Measurements from ENCODE around the gene TASP1. TPM values are rescaled to one million over a fixed set of nuclear protein-coding genes. Genes with fewer than 3 reads are reported as not detected.

TASP1 gene
- polyA plus RNA-seq, 1 donor from 2014 or later = 20.2 TPM

- no peaks in the 10 kb centered on the region for H3K79me2 ChIP-seq (replicated peaks; ENCODE audit: insufficient read depth, low read length)
- no peak overlapping the region for H3K27ac ChIP-seq (ENCODE audit: low read length)
- no peak overlapping the region for H2AFZ ChIP-seq (ENCODE audit: low read depth, low read length)
- no peak overlapping the region for H3K4me2 ChIP-seq (ENCODE audit: low read length)
- no peaks in the 10 kb centered on the region for H3K36me3 ChIP-seq (ENCODE audit: insufficient read depth, low read length)
- H4K20me1 ChIP-seq (ENCODE audit: insufficient read depth) = no peaks in the 10 kb centered on the region
- TF ChIP-seq TAF1 (IDR thresholded peaks at IDR 0.05; ENCODE audit: low read depth) = no peak
- TF ChIP-seq EP300 (conservative IDR thresholded peaks at IDR 0.05; ENCODE audit: poor library complexity, severe bottlenecking) = no peak
- TF ChIP-seq MXI1 (conservative IDR thresholded peaks at IDR 0.05; ENCODE audit: poor library complexity, severe bottlenecking) = no peak
- no peak for TF ChIP-seq SMC3 (conservative IDR thresholded peaks at IDR 0.05; ENCODE audit: poor library complexity)
- TF ChIP-seq, protein P1, sequence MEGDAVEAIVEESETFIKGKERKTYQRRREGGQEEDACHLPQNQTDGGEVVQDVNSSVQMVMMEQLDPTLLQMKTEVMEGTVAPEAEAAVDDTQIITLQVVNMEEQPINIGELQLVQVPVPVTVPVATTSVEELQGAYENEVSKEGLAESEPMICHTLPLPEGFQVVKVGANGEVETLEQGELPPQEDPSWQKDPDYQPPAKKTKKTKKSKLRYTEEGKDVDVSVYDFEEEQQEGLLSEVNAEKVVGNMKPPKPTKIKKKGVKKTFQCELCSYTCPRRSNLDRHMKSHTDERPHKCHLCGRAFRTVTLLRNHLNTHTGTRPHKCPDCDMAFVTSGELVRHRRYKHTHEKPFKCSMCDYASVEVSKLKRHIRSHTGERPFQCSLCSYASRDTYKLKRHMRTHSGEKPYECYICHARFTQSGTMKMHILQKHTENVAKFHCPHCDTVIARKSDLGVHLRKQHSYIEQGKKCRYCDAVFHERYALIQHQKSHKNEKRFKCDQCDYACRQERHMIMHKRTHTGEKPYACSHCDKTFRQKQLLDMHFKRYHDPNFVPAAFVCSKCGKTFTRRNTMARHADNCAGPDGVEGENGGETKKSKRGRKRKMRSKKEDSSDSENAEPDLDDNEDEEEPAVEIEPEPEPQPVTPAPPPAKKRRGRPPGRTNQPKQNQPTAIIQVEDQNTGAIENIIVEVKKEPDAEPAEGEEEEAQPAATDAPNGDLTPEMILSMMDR (IDR thresholded peaks at IDR 0.05; ENCODE audit: poor library complexity, severe bottlenecking) = no peak
- no peak for TF ChIP-seq EZH2 (IDR thresholded peaks at IDR 0.05; ENCODE audit: borderline replicate concordance, insufficient read depth, low read length, poor library complexity, severe bottlenecking)
- no peak for TF ChIP-seq RAD21 (conservative IDR thresholded peaks at IDR 0.05)
- TF ChIP-seq POLR2AphosphoS5 (IDR thresholded peaks at IDR 0.05) = no peak
- TF ChIP-seq, protein P2, sequence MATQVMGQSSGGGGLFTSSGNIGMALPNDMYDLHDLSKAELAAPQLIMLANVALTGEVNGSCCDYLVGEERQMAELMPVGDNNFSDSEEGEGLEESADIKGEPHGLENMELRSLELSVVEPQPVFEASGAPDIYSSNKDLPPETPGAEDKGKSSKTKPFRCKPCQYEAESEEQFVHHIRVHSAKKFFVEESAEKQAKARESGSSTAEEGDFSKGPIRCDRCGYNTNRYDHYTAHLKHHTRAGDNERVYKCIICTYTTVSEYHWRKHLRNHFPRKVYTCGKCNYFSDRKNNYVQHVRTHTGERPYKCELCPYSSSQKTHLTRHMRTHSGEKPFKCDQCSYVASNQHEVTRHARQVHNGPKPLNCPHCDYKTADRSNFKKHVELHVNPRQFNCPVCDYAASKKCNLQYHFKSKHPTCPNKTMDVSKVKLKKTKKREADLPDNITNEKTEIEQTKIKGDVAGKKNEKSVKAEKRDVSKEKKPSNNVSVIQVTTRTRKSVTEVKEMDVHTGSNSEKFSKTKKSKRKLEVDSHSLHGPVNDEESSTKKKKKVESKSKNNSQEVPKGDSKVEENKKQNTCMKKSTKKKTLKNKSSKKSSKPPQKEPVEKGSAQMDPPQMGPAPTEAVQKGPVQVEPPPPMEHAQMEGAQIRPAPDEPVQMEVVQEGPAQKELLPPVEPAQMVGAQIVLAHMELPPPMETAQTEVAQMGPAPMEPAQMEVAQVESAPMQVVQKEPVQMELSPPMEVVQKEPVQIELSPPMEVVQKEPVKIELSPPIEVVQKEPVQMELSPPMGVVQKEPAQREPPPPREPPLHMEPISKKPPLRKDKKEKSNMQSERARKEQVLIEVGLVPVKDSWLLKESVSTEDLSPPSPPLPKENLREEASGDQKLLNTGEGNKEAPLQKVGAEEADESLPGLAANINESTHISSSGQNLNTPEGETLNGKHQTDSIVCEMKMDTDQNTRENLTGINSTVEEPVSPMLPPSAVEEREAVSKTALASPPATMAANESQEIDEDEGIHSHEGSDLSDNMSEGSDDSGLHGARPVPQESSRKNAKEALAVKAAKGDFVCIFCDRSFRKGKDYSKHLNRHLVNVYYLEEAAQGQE (IDR thresholded peaks at IDR 0.05; ENCODE audit: borderline replicate concordance) = no peak
- no peaks in the 10 kb centered on the region for H3K9me2 ChIP-seq (ENCODE audit: insufficient read depth, low read length)
- no peaks in the 10 kb centered on the region for H3F3A ChIP-seq (ENCODE audit: insufficient read depth, low read length, poor library complexity, severe bottlenecking)
- H3K27me3 ChIP-seq (ENCODE audit: insufficient read depth, low read depth, low read length) = no peaks in the 10 kb centered on the region
- no peaks in the 10 kb centered on the region for H3K9me3 ChIP-seq (ENCODE audit: low read length)
- H3K9ac ChIP-seq (ENCODE audit: low read length) = no peak overlapping the region
- no peak overlapping the region for H3K4me3 ChIP-seq (ENCODE audit: low read length)
Observed at GRCh38 chr20:13665709-13666395, 27.1 kb upstream of the TASP1 start.

GRCh38 chr20:13661070-13661685 is 22.4 kb upstream of the TASP1 start:
- no peaks in the 10 kb centered on the region for H4K20me1 ChIP-seq (ENCODE audit: insufficient read depth)
- no peaks in the 10 kb centered on the region for H3F3A ChIP-seq (ENCODE audit: insufficient read depth, low read length, poor library complexity, severe bottlenecking)
- H3K4me3 ChIP-seq (ENCODE audit: low read length) = no peak overlapping the region
- no peak overlapping the region for H3K9ac ChIP-seq (ENCODE audit: low read length)
- H3K79me2 ChIP-seq (replicated peaks; ENCODE audit: insufficient read depth, low read length) = no peaks in the 10 kb centered on the region
- H3K4me2 ChIP-seq (ENCODE audit: low read length) = no peak overlapping the region
- no peaks in the 10 kb centered on the region for H3K9me3 ChIP-seq (ENCODE audit: low read length)
- H3K27me3 ChIP-seq (ENCODE audit: insufficient read depth, low read depth, low read length) = no peaks in the 10 kb centered on the region
- H3K9me2 ChIP-seq (ENCODE audit: insufficient read depth, low read length) = no peaks in the 10 kb centered on the region
- no peaks in the 10 kb centered on the region for H3K36me3 ChIP-seq (ENCODE audit: insufficient read depth, low read length)
- TF ChIP-seq, protein P1 (IDR thresholded peaks at IDR 0.05; ENCODE audit: poor library complexity, severe bottlenecking) = no peak
- no peak for TF ChIP-seq POLR2AphosphoS5 (IDR thresholded peaks at IDR 0.05)
- no peak for TF ChIP-seq MXI1 (conservative IDR thresholded peaks at IDR 0.05; ENCODE audit: poor library complexity, severe bottlenecking)
- TF ChIP-seq EP300 (conservative IDR thresholded peaks at IDR 0.05; ENCODE audit: poor library complexity, severe bottlenecking) = no peak
- no peak for TF ChIP-seq RAD21 (conservative IDR thresholded peaks at IDR 0.05)
- H3K27ac ChIP-seq (ENCODE audit: low read length) = no peak overlapping the region
- no peak overlapping the region for H2AFZ ChIP-seq (ENCODE audit: low read depth, low read length)

Data from neural cell (in vitro differentiated cells).